22Rv1 (cell line): ENCODE measurements around the gene MMS19.

ENCODE experiments used
- H3K27ac ChIP-seq: fragments of 450-650 bp; 2 replicates; pipeline ENCODE4 v1.5.1; 2017
- ZFX ChIP-seq: fragments of 450-650 bp; IDR thresholded peaks from 2 replicates; pipeline ENCODE4 v1.6.1; 2017; ENCODE audit warnings: antibody characterized with exemption, borderline replicate concordance
- TF ChIP-seq, protein P1 (sequence below): fragments of 450-650 bp; IDR thresholded peaks from 2 replicates; pipeline ENCODE4 v1.5.1; 2017; ENCODE audit warnings: mild to moderate bottlenecking

MMS19 gene

DNA sequence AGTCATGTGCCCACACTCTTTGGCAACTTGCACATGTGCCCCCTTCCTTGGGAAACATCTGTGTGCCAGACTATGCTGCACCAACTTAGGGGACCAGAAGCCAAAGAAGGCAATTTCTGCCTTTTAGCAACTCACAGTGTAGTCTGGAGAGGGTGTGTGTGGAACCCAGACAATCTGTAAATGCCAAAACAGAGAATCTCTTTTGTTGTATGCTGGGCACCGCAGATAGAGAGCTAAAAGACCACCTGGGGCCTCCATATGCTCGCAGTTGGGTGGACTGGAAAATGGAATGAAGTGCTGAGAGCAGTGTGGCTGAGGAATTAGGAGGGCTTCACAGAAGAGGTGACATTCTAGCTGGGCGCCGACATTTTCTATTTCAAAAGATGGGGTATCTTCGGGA, 26.9 kb upstream of the MMS19 start:
- TF ChIP-seq, protein P1, sequence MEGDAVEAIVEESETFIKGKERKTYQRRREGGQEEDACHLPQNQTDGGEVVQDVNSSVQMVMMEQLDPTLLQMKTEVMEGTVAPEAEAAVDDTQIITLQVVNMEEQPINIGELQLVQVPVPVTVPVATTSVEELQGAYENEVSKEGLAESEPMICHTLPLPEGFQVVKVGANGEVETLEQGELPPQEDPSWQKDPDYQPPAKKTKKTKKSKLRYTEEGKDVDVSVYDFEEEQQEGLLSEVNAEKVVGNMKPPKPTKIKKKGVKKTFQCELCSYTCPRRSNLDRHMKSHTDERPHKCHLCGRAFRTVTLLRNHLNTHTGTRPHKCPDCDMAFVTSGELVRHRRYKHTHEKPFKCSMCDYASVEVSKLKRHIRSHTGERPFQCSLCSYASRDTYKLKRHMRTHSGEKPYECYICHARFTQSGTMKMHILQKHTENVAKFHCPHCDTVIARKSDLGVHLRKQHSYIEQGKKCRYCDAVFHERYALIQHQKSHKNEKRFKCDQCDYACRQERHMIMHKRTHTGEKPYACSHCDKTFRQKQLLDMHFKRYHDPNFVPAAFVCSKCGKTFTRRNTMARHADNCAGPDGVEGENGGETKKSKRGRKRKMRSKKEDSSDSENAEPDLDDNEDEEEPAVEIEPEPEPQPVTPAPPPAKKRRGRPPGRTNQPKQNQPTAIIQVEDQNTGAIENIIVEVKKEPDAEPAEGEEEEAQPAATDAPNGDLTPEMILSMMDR = no peak
- no peak for TF ChIP-seq ZFX

DNA sequence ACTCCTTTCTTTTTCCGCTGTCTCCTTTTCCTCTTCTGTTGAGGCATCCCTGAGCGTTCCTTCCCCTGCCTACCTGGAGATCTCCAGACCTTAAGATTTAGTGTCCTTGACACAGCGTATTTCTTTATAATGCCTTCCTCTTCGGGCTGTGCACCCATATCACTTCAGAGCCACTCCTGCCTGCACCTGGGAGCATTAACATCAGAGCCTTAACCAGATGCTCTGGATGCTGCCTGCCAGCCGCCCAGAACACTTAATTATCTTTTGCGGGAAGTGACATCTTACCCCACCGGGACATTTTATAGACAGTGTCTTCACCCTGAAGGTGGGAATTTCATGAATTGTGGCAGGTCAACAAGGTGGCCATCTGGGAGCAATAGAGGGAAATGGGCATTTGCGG, 24.7 kb upstream of the MMS19 start:
- no peak overlapping the region for H3K27ac ChIP-seq
- TF ChIP-seq ZFX = no peak
- TF ChIP-seq, protein P1 = no peak

More for the DNA sequence above, 26.9 kb upstream of the MMS19 start:
- no peak overlapping the region for H3K27ac ChIP-seq

DNA sequence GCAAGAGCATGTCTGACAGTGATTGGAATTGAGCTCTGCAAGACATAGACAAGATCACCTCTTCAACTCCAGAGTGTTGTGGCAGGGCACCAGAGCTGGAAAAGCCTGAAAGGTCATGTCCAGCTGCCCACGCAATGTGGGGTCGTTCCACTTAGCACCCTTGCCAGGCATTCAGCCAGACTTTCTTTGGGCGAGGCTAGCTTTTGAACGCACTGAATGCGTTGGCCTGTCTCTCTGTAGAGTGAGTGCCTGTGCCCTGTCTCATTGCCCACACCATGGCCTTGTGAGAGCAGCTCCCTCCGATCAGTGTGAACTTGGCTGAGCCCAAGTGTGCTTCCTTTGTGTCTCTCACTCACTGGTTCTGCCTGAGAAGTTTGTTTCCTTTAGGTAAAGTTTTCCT, 23.8 kb upstream of the MMS19 start:
- no peak overlapping the region for H3K27ac ChIP-seq
- TF ChIP-seq, protein P1 = no peak
- no peak for TF ChIP-seq ZFX

DNA sequence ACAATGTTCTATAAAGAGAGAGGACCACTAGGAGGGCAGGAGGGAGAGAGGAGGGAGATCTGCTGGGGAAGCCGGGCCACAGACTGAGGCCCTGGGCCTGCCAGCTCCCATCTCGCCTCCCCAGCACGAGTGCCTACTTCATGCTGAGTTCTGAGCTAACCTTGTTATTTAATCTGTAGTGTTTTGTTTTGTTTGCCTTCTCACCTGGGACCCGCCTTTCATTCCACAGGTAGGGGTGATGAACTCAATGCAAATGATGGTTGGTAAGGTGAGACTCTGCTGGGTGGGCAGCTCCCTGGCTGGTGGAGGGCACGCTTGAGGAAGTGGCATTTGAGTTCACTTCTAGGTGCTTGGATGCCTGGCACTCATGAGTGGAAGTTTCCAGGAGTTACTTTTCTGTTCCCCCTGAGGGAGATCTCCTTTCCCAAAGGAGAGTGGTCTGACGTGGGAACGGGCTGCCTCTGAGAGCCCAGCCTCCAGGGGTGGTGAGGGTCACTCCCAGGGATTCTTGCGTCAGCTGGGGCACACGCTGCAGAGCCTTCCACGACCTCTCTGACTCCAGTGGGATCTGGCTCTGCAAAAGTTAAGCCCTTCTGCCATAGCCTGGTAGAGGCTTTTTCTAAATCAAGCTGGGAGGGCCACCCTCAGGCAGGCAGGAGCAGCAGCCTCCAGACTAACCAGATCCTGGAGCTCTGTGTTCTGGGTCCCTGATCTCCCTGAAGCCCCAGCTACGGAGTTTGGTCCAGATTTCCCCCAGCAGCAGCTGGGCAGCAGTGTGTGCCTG, 22.9 kb upstream of the MMS19 start:
- H3K27ac ChIP-seq = no peak overlapping the region
- TF ChIP-seq, protein P1 = no peak
- TF ChIP-seq ZFX = no peak

DNA sequence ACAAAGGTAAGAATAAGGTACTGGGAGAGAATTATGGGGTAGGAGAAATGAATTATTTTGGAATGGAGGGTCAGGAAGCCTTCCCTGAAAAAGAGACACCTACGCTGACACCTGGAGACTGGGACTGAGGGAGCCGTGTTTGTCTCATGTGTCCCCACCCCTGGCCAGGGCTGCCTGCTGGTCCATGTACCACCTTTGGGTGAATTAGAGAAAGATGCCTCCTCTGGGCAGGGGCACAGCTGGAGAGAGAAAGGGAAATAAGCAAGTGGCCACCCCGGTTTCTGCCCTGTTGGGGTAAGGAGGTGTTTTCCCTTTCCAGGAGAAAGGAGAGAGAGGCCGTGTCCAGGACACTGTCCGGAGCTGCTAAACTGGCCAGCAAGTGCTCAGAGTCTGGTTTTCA, 22.3 kb upstream of the MMS19 start:
- H3K27ac ChIP-seq = no peak overlapping the region
- TF ChIP-seq, protein P1 = no peak
- no peak for TF ChIP-seq ZFX

DNA sequence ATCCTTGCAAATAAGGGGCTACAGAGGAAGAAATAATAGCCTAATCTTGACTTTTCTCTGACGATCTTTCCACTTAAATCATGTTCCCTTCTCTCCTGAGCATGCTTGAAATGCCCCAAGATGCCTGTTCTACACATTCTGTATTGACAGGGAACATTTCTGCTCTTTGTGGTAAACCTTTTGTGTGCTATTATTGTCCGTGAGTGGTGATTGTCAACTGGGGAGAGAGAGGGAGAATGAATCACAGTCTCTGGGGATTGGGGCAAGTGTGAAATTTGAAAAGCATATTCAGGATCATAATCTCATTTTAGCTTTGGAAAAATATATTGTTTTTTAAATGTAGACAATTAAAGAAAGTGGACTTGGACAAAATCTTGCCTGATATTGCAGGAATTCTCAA, 21.1 kb upstream of the MMS19 start:
- H3K27ac ChIP-seq = no peak overlapping the region
- TF ChIP-seq, protein P1 = no peak
- no peak for TF ChIP-seq ZFX

DNA sequence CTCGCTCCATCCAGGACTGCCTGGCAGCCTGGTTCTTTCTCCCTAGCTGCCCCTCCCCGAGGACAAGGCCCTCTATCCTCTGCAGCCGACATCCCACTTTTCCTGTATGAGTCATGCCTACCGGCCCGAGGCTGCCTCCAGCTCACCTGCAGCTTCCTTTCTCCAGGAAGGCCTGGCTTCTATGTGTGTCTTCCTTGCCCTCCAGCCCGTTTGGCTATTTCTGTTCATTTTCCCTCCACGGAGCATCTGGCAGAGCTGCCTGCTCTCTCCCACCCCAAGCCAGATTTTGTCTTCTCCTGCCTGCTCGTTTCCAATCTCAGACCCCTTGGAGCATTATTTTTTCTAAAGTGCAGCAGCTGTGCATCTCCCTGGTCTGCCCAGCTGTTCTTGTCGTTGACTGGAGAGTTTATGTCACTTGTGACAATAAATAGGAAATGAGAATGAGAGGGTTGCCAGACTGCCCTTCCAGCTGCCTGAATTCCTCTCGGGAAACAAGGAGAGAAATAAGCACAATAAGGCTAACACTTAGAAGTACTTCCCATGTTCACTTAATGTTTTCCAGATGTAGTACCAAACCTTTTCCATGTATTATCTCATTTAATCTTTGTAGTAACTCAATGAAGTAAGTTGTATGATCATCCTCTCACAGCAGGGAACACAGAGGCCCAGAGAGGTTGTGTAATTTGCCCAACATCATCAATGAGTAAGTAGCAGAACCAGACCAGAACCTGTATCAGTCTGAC, 20.2 kb upstream of the MMS19 start:
- TF ChIP-seq, protein P1 = no peak
- H3K27ac ChIP-seq = no peak overlapping the region
